HepG2 (cell line): Measurements from ENCODE around the gene GPX2.

Experiments used
- CTCF ChIP-seq: sonication (generic); formaldehyde crosslinking; IDR thresholded peaks from 2 replicates; pipeline ENCODE4 v1.5.0; 2020; ENCODE audit warnings: mild to moderate bottlenecking, missing genetic modification reagents, moderate library complexity
- NR2F1 ChIP-seq, 2 experiments: fragments of 450-650 bp in 1 of 2; formaldehyde crosslinking in 1 of 2; IDR thresholded peaks; 2 replicates each; pipeline versions ENCODE4 v1.5.0 to v1.6.1; 2016 to 2020; ENCODE audit warnings: mild to moderate bottlenecking in 1 of 2, missing compliant biosample characterization in 1 of 2, missing genetic modification reagents in 1 of 2, moderate library complexity in 1 of 2
- PATZ1 ChIP-seq: sonication (generic); formaldehyde crosslinking; IDR thresholded peaks from 2 replicates; pipeline ENCODE4 v1.4.0; 2020; ENCODE audit warnings: missing genetic modification reagents
- RBM22 ChIP-seq: fragments of 200-400 bp; formaldehyde crosslinking; optimal IDR thresholded peaks from 2 replicates; pipeline ENCODE3; 2017; ENCODE audit warnings: mild to moderate bottlenecking, low read length, moderate library complexity
- TRIM22 ChIP-seq: fragments of 450-650 bp; IDR thresholded peaks from 2 replicates; pipeline ENCODE4 v1.6.1; 2017
- ZNF17 ChIP-seq: sonication (generic); formaldehyde crosslinking; IDR thresholded peaks from 2 replicates; pipeline ENCODE4 v1.5.0; 2020; ENCODE audit warnings: mild to moderate bottlenecking, missing genetic modification reagents
- ZNF768 ChIP-seq: sonication (generic); formaldehyde crosslinking; IDR thresholded peaks from 2 replicates; pipeline ENCODE4 v1.4.0; 2020; ENCODE audit warnings: missing genetic modification reagents

- TF ChIP-seq CTCF (CRISPR knock-in tag) (no peak), NR2F1 (CRISPR knock-in tag; IDR thresholded peaks at IDR 0.05) (no peak), TRIM22 (no peak), ZNF17 (no peak), ZNF768 (CRISPR knock-in tag) (no peak), RBM22 (no peak), PATZ1 (CRISPR knock-in tag) (no peak)
Measured at GRCh38 chr14:64918216-64918615, 24.3 kb downstream of the GPX2 start.
